Left ventricle myocardium superior (tissue), 1 donor: Measurements from ENCODE around the gene PTPRC. TPM values are rescaled to one million over a fixed set of nuclear protein-coding genes. Genes with fewer than 3 reads are reported as not detected.

ENCODE experiments used
- ATAC-seq: fragments of 200-7000 bp; cut with Tn5 transposase; one replicate; pipeline ENCODE4 v1.9.1; 2020; ENCODE audit warnings: mild to moderate bottlenecking, moderate library complexity
- DNase-seq: peaks from one replicate; pipeline ENCODE4 v3.0.0-alpha.2; 2020
- intact Hi-C: fragments of 100-400 bp; cut with micrococcal nuclease; formaldehyde crosslinking; loops from one replicate; pipeline ENCODE4 v1.11.0; 2022
- total RNA-seq: library from RNA; stranded (reverse); fragmentation: NEBNext Ultra II Directional; extraction: Animal tissue kit (Norgen Biotek cat#: 25700); gene quantifications from one replicate; pipeline ENCODE4 v1.2.1, GENCODE V29; 2021
- donor health status: DM: no; HTN: yes; CAD: no; lungs with severe emphysema.

Gene PTPRC
- total RNA-seq, 1 donor from 2014 or later: 6.9 TPM

- intact Hi-C loops: no loop called here
- DNase-seq (no peak), ATAC-seq (no peak)
Observed at GRCh38 chr1:198617406-198617805, 21.4 kb upstream of the PTPRC start.

DNA sequence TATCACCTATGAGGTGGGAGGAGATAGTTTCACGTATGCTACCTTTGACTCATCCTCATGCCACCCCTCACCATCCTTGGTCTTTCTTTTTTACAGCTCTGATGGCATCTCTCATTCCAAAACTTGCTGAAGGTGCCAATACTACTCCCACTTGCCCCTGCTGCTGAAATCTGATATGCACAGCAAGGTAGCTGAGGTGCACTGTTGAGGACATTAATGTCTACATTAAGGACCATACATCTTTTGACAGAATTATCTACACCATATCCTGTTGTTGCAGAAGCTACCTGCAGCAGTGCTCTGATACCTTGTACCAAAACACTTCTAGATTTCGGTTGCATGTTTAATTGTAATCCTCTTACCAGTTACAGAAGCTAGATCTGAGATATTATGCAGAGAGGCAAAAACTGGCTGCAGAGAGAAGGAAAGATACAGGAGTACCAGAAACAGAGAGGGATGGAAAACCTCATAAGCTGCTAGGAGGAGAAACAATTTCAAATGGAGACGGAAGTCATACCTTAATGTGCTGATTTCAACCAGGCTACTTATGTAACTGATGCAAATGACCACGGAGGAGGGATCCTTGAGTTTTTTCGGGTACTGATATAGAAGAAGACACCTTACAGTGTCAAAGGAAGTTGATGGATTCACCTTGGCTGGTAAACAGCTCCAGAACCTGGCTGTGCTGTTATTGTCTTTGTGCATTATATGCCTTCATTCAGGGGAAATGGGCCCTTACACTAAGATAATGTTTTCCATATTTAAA is 19.3 kb upstream of the PTPRC start:
- DNase-seq: no peak
- no peak for ATAC-seq
- intact Hi-C loops: no loop called here

- ATAC-seq: no peak
- no peak for DNase-seq
- intact Hi-C loops: no loop called here
Observed at GRCh38 chr1:198620218-198620617, 18.6 kb upstream of the PTPRC start.

GRCh38 chr1:198620951-198621824 is 17.7 kb upstream of the PTPRC start:
- ATAC-seq (peak; percentile 38), DNase-seq (no peak)
- intact Hi-C loops: no loop called here

DNA sequence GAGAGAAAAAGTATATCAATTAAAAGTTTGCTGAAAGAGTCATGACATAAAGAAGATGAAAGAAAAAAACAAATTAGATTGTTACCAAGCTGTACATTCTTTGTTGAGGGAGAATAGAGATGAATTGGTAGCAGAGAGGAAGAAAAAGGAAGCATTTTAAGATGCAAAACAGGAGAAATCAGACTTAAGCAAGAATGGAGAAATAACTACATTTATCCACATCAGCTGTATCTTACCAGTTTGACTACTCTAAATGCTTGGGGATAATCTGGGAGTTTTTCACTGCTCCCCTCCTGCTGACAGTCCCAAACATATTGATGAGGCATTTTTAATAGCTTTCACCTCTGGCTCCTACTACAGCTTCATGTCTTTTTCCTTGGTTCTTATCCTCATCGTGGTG is 16.8 kb upstream of the PTPRC start:
- no peak for DNase-seq
- intact Hi-C loops: no loop called here
- ATAC-seq: no peak

GRCh38 chr1:198623752-198624647 is 14.8 kb upstream of the PTPRC start:
- intact Hi-C loops: no loop called here

DNA sequence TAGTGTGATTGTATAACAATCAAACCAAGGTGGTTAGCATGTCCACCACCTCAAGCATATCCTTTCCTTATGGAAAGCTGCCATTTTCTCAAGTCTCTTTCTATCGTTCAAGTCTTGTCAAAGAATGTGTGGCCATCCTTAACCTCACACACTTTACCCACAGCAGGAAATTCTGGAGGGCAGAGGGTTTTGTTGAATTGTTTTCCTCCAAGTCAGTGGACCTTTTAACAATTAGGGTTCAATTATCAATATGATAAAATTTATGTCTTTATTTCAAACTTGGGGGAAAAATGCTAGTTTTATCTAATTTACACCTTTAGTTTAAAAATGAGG is 14.2 kb upstream of the PTPRC start:
- intact Hi-C loops: no loop called here
- no peak for ATAC-seq
- DNase-seq: no peak

More at GRCh38 chr1:198623752-198624647, 14.8 kb upstream of the PTPRC start:
- DNase-seq (no peak), ATAC-seq (no peak)

- ATAC-seq (no peak), DNase-seq (no peak)
- intact Hi-C loops: no loop called here
Observed at GRCh38 chr1:198627436-198628066, 11.3 kb upstream of the PTPRC start.

DNA sequence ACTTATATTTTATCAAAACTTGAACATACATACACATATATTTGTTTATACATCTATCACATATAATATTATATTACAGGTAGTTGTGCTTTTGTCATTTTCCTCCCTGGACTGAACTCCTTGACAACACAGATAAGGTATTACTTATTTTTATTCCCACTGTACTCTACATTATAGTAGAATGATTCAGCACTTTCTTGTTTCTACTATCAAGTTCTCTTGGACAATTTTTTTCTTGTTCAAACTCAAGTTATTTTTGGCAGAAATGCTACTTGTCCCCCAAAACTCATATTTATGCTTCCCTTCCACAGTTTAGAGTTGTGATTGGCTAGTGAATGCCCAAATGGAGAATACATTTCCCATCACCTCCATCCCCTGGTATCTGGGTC is 10.8 kb upstream of the PTPRC start:
- no peak for ATAC-seq
- intact Hi-C loops: no loop called here
- no peak for DNase-seq

GRCh38 chr1:198629610-198630009 is 9.2 kb upstream of the PTPRC start:
- ATAC-seq: no peak
- DNase-seq: no peak
- intact Hi-C loops: no loop called here

DNA sequence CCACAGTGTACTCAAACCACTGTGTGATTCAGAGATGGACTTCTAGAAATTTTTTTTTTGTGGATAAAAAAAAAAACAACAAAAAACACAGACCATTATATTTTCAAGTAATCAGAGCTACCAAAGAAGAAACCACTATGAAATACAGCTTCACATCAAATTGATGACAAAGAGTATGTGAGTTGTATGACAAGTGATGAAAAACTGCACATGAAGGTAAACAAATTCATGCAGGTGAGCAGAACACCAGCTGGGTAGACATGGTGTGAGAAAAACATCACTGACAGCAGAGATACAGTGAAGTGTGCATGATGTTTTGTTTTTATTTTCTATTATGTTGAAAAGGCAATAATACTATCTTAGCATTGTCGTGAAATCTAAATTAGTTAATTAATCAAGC is 8.0 kb upstream of the PTPRC start:
- ATAC-seq: no peak

DNA sequence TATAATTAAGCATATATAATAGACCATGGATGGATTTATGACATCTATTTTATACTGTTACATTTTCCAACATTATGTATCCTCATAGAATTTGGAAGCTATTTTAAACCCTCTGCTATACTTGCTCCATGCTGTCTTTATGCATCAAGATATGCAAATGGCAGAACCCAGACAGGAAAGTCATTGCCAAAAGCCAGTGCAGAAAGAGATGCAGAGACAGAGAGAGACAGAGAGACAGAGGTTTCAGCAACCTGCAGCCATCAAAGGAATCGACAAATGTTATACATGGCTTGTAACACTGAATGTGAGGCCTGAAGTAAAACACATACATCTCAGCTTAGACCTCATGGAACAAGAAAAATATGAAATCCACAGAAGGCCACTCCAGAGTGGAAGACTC is 7.5 kb upstream of the PTPRC start:
- DNase-seq (no peak), ATAC-seq (no peak)
- intact Hi-C loops: no loop called here

More for the DNA sequence above, 8.0 kb upstream of the PTPRC start:
- DNase-seq: no peak
- intact Hi-C loops: no loop called here

DNA sequence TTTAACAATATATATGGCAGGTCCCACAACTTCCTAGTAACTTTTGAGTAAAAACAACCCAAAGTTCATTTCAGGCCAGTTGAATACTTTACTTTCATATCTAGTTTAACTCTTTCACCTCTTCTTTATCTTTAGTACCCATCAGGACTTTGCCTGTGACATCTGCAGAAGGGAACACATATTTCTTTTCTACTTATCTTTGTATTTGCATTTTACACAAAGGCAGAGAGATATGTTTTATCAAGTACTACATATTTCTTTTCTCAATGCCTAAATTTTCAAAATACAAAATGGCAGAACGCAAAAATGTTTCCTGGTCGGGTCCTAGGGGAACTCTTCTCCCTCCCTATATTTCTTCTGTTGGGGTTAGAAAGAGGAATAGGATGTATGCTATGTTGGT is 6.8 kb upstream of the PTPRC start:
- ATAC-seq: no peak
- intact Hi-C loops: no loop called here
- no peak for DNase-seq

DNA sequence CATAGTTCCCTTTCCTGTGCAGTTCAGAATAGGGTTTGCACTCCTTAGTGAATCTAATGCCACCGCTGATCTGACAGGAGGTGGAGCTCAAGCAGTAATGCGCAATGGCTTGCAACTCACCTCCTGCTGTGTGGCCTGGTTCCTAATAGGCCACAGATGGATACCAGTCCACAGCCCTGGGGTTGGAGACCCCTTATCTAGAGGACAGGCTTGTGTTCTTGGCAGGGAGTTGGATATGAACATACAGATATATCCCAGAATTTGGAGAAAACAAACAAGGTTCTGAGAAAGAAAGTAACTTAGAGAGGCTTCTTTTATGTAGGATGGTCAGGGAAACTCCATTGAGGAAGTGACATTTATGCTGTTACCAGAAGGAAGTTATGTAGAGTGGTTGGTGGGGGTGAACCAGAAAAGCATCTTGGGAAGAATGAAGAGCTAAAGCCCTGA is 5.1 kb upstream of the PTPRC start:
- DNase-seq (no peak), ATAC-seq (no peak)
- intact Hi-C loops: no loop called here

GRCh38 chr1:198635964-198636363 is 2.9 kb upstream of the PTPRC start:
- intact Hi-C loops: no loop called here
- DNase-seq (no peak), ATAC-seq (no peak)

GRCh38 chr1:198636391-198636790 is 2.4 kb upstream of the PTPRC start:
- ATAC-seq (no peak), DNase-seq (no peak)
- intact Hi-C loops: no loop called here

DNA sequence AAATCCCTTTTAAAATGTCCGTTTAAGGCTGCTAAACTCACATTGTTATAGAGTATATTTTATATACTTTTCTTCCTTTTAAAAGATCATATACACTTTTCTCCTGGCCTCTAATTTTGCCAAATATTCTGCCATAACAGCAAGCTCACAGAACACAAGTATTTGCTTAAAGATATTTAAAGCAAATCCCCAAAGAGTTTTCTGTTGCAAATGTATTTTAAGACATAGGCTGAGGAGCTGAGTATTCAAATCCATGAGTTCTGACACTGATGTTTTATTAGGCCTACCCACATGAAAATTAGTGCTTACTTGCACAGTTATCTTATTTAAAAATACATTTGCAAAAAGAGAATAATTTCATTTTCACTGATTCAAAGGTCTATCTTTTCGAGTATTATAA is 1.7 kb upstream of the PTPRC start:
- ATAC-seq (no peak), DNase-seq (no peak)
- intact Hi-C loops: no loop called here

DNA sequence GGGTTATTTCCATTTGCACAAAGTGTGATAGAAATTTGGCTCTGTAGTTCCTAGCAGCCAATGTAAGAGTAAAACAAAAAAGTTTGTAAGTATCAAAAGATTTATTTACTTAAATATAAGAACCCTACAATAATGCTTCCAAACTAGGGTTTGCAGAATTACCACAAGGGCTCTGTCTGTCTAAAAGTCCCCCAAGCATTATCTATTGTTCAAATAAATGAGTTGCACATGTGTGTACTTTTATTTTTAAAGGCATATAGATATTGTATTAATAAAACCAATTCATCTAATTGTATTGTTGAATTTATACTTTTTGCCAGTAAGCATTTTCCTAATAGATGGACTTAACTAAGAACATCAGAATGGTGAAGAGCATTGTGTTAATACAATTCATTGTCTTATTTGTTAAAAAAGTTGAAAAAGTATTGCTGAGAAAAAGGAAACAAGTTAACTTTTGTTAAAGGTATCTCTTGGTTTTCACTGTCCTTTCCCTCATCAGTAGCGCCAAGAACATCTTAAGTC is 863 bp upstream of the PTPRC start:
- intact Hi-C loops: no loop called here
- no peak for DNase-seq
- no peak for ATAC-seq

- ATAC-seq (no peak), DNase-seq (no peak)
- intact Hi-C loops: no loop called here
Observed at GRCh38 chr1:198638441-198638840, 399 bp upstream of the PTPRC start.
